ENCODE results near the gene CCDC82. TPM values are rescaled to one million over a fixed set of nuclear protein-coding genes. Genes with fewer than 3 reads are reported as not detected.

Gene CCDC82
- total and polyA plus RNA-seq, 2 of the 4 experiments (the other 2 are of a cell fraction): 4.1 to 9.4 TPM

DNA sequence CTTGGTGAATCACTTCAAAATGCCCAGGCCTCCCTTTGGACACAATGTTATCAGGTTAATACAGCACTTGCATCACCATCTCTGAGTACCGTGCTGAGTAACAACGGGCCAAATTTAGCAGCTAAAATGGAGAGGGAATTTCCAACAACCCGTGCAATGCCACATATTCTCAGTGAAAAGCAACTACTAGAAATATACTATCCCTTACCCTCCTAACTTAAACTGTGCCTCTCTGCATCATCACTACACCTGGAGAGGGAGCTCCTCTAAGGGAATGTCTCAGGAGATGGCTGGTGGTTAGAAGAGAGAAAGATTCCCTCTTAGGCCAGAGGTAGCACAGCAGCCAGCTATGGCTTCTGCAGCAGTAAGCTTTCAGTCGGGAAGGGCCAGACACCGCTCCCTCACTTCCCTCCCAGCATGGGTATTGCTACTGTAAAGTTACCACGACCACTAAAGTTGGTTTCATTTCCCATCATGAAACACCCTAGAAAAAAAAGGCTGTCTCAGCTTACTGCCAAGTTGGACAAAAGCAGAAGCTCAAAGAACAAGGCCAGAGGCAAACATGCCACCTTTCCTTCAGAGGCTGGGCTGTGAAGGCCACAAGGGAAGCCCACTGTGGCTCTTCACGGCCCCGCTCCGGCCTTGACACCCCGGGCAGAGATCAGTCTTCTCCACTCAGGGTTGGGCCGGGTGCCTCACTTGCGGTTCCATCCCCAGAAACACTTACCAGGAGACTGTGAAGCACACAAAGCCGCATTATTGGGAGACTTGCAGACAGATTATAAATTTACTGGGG, 50.6 kb downstream of the CCDC82 start (continued):
- no peak for TF ChIP-seq CTCF (conservative IDR thresholded peaks at IDR 0.05; ENCODE audit: low read depth, low read length)
- no peak for TF ChIP-seq RFX5 (IDR thresholded peaks at IDR 0.05; ENCODE audit: low read depth, low read length)

All from IMR-90 (cell line).